ENCODE measurements around the gene UGT8.

DNA sequence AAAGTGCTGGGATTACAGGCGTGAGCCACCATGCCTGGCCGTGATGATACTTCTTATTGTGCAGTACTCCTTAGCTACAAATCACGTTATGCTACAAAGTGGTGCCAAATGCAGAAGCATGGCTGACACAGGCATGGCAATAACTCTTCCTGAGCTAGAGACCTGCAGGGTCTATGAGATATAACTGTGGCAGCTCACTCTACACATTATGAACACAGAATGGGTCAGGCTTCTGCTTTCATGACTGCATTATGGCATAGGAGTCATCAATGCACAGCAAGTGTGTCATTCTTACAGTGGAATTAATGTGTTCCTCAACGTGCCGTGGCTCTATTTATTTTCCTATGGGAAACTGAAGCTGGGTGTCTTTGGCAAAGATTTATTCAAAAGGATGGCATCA is 64.5 kb downstream of the UGT8 start:
- TF ChIP-seq, protein P1, sequence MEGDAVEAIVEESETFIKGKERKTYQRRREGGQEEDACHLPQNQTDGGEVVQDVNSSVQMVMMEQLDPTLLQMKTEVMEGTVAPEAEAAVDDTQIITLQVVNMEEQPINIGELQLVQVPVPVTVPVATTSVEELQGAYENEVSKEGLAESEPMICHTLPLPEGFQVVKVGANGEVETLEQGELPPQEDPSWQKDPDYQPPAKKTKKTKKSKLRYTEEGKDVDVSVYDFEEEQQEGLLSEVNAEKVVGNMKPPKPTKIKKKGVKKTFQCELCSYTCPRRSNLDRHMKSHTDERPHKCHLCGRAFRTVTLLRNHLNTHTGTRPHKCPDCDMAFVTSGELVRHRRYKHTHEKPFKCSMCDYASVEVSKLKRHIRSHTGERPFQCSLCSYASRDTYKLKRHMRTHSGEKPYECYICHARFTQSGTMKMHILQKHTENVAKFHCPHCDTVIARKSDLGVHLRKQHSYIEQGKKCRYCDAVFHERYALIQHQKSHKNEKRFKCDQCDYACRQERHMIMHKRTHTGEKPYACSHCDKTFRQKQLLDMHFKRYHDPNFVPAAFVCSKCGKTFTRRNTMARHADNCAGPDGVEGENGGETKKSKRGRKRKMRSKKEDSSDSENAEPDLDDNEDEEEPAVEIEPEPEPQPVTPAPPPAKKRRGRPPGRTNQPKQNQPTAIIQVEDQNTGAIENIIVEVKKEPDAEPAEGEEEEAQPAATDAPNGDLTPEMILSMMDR (conservative IDR thresholded peaks at IDR 0.05; ENCODE audit: low read length), result no peak
- TF ChIP-seq EZH2phosphoT487 (IDR thresholded peaks at IDR 0.05; ENCODE audit: borderline replicate concordance, low read depth, low read length), result no peak
